ENCODE results near the gene RPS19.

Gene RPS19

GRCh38 chr19:41811981-41812380, 48.1 kb upstream of the RPS19 start:
- H3K36me3 ChIP-seq (ENCODE audit: insufficient read depth, low read length): no peaks in the 10 kb centered on the region
- no peaks in the 10 kb centered on the region for H3F3A ChIP-seq (ENCODE audit: insufficient read depth, low read length)
- TF ChIP-seq CTCF (IDR thresholded peaks at IDR 0.05; ENCODE audit: low read length) (no peak), EZH2 (IDR thresholded peaks at IDR 0.05; ENCODE audit: borderline replicate concordance, low read length) (no peak)
- no peak overlapping the region for H3K4me2 ChIP-seq (ENCODE audit: low read length)
- no peaks in the 10 kb centered on the region for H4K20me1 ChIP-seq (ENCODE audit: insufficient read depth, low read length)
- H3K4me3 ChIP-seq (ENCODE audit: low read depth, low read length, poor library complexity, severe bottlenecking): no peak overlapping the region
- H3K4me1 ChIP-seq (ENCODE audit: insufficient read depth, low read length, severe bottlenecking): no peaks in the 10 kb centered on the region
- no peaks in the 10 kb centered on the region for H3K27me3 ChIP-seq (ENCODE audit: insufficient read depth, low read length)
- H2AFZ ChIP-seq (ENCODE audit: low read length): no peak overlapping the region
- no peak overlapping the region for H3K27ac ChIP-seq (ENCODE audit: low read depth, low read length, poor library complexity, severe bottlenecking)
- no peaks in the 10 kb centered on the region for H3K79me2 ChIP-seq (ENCODE audit: insufficient read depth, low read length)
- no peaks in the 10 kb centered on the region for H3K9me3 ChIP-seq (ENCODE audit: low read length)
- no peaks in the 10 kb centered on the region for H3K9me2 ChIP-seq (ENCODE audit: low read depth, low read length)
- H3K9ac ChIP-seq (ENCODE audit: low read length): no peak overlapping the region

- no peak overlapping the region for H3K4me3 ChIP-seq (ENCODE audit: low read depth, low read length, poor library complexity, severe bottlenecking)
- H3K4me1 ChIP-seq (ENCODE audit: insufficient read depth, low read length, severe bottlenecking): no peaks in the 10 kb centered on the region
- H3K9ac ChIP-seq (ENCODE audit: low read length): no peak overlapping the region
- no peaks in the 10 kb centered on the region for H3K79me2 ChIP-seq (ENCODE audit: insufficient read depth, low read length)
- H3K36me3 ChIP-seq (ENCODE audit: insufficient read depth, low read length): no peaks in the 10 kb centered on the region
- no peak overlapping the region for H3K4me2 ChIP-seq (ENCODE audit: low read length)
- no peak overlapping the region for H3K27ac ChIP-seq (ENCODE audit: low read depth, low read length, poor library complexity, severe bottlenecking)
- no peaks in the 10 kb centered on the region for H3K9me3 ChIP-seq (ENCODE audit: low read length)
- TF ChIP-seq CTCF (IDR thresholded peaks at IDR 0.05; ENCODE audit: low read length) (no peak), EZH2 (IDR thresholded peaks at IDR 0.05; ENCODE audit: borderline replicate concordance, low read length) (no peak)
- H3K27me3 ChIP-seq (ENCODE audit: insufficient read depth, low read length): no peaks in the 10 kb centered on the region
- no peaks in the 10 kb centered on the region for H4K20me1 ChIP-seq (ENCODE audit: insufficient read depth, low read length)
- no peaks in the 10 kb centered on the region for H3F3A ChIP-seq (ENCODE audit: insufficient read depth, low read length)
- no peaks in the 10 kb centered on the region for H3K9me2 ChIP-seq (ENCODE audit: low read depth, low read length)
- no peak overlapping the region for H2AFZ ChIP-seq (ENCODE audit: low read length)
These were observed 46.1 kb upstream of the RPS19 start for GRCh38 chr19:41813911-41814310.

DNA sequence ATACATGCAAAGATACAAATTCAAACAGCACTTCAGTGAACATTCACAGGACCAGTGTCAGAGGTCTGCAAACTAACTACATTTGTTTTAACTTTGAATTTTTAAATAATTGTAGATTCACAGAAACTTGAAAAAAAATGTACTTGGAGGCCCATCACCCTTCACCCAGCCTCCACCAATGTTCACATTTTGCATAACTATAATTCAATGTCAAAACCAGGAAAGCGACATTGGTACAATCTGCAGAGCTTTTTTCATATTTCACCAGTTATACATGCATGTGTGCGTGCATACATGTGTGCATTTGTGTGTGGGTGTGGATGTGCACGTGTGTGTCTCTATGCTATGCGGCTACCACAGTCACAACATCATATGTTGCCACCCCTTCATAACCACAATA, 44.8 kb upstream of the RPS19 start:
- Histone ChIP-seq H3K27me3 (ENCODE audit: insufficient read depth, low read length) (no peaks in the 10 kb centered on the region), H3F3A (ENCODE audit: insufficient read depth, low read length) (no peaks in the 10 kb centered on the region), H4K20me1 (ENCODE audit: insufficient read depth, low read length) (no peaks in the 10 kb centered on the region), H3K27ac (ENCODE audit: low read depth, low read length, poor library complexity, severe bottlenecking) (no peak overlapping the region), H3K9ac (ENCODE audit: low read length) (no peak overlapping the region), H3K9me3 (ENCODE audit: low read length) (no peaks in the 10 kb centered on the region), H3K79me2 (ENCODE audit: insufficient read depth, low read length) (no peaks in the 10 kb centered on the region), H3K4me2 (ENCODE audit: low read length) (no peak overlapping the region), H3K36me3 (ENCODE audit: insufficient read depth, low read length) (no peaks in the 10 kb centered on the region), H3K9me2 (ENCODE audit: low read depth, low read length) (no peaks in the 10 kb centered on the region), H3K4me1 (ENCODE audit: insufficient read depth, low read length, severe bottlenecking) (no peaks in the 10 kb centered on the region), H3K4me3 (ENCODE audit: low read depth, low read length, poor library complexity, severe bottlenecking) (no peak overlapping the region), H2AFZ (ENCODE audit: low read length) (no peak overlapping the region)
- no peak for TF ChIP-seq CTCF (IDR thresholded peaks at IDR 0.05; ENCODE audit: low read length)
- TF ChIP-seq EZH2 (IDR thresholded peaks at IDR 0.05; ENCODE audit: borderline replicate concordance, low read length): no peak
